Karpas-422 (cell line): Measurements from ENCODE around the gene CHST8. TPM values are rescaled to one million over a fixed set of nuclear protein-coding genes. Genes with fewer than 3 reads are reported as not detected.

Experiments
- DNase-seq: peaks from one replicate; pipeline ENCODE4 v3.0.0-alpha.2; 2015
- H2AFZ ChIP-seq: fragments of 200-600 bp; sonication (generic); 2 replicates; pipeline ENCODE4 v1.6.1; 2014; ENCODE audit warnings: antibody characterized with exemption, low read length, mixed read lengths
- H3K27ac ChIP-seq: fragments of 200-600 bp; sonication (generic); 2 replicates; pipeline ENCODE4 v1.5.1; 2014; ENCODE audit warnings: mild to moderate bottlenecking, low read length, moderate library complexity
- H3K27me3 ChIP-seq: fragments of 200-600 bp; sonication (generic); 2 replicates; pipeline ENCODE4 v1.6.1; 2014; ENCODE audit warnings: low read length, mixed read lengths
- H3K36me3 ChIP-seq: fragments of 200-600 bp; sonication (generic); 2 replicates; pipeline ENCODE4 v1.6.1; 2014; ENCODE audit warnings: low read length, mixed read lengths; ENCODE audit not compliant: insufficient read depth
- H3K4me1 ChIP-seq: fragments of 200-600 bp; sonication (generic); 2 replicates; pipeline ENCODE4 v1.6.1; 2014; ENCODE audit warnings: mild to moderate bottlenecking, low read length, mixed read lengths
- H3K4me2 ChIP-seq: fragments of 200-600 bp; sonication (generic); 2 replicates; pipeline ENCODE4 v1.6.1; 2014; ENCODE audit warnings: low read length, low read depth, mild to moderate bottlenecking; ENCODE audit not compliant: poor library complexity, severe bottlenecking
- H3K4me3 ChIP-seq: fragments of 200-600 bp; sonication (generic); 2 replicates; pipeline ENCODE4 v1.5.1; 2014; ENCODE audit warnings: mild to moderate bottlenecking, antibody characterized with exemption, low read length, mixed read lengths
- H3K79me2 ChIP-seq: fragments of 200-600 bp; sonication (generic); 2 replicates; pipeline ENCODE4 v1.6.1; 2014; ENCODE audit warnings: mild to moderate bottlenecking, low read length, mixed read lengths
- H3K9ac ChIP-seq: fragments of 200-600 bp; sonication (generic); 2 replicates; pipeline ENCODE4 v1.6.0; 2014; ENCODE audit warnings: low read length
- H3K9me2 ChIP-seq: fragments of 200-600 bp; sonication (generic), shearing (Covaris generic); replicated peaks from 2 replicates; pipeline ENCODE4 v1.6.0; 2014; ENCODE audit warnings: mild to moderate bottlenecking, low read length, moderate library complexity; ENCODE audit not compliant: insufficient read depth
- H3K9me3 ChIP-seq: fragments of 300-700, 200-600 bp; sonication (generic); 2 replicates; pipeline ENCODE4 v1.6.1; 2014; ENCODE audit warnings: low read length, mixed read lengths
- H4K20me1 ChIP-seq: fragments of 200-600 bp; sonication (generic); 2 replicates; pipeline ENCODE4 v1.6.1; 2014; ENCODE audit warnings: mild to moderate bottlenecking, antibody characterized with exemption, low read length, low read depth; ENCODE audit not compliant: insufficient read depth
- total RNA-seq: library from RNA; depleted of rRNA; stranded (reverse); fragments of >200 nt; shearing (Covaris generic); gene quantifications from 2 replicates; pipeline ENCODE4 v1.2.3, GENCODE V29; 2014; ENCODE audit warnings: low replicate concordance

Gene CHST8
- total RNA-seq, 1 experiment from 2014 or later, result not detected

- Histone ChIP-seq H2AFZ (no peak overlapping the region), H3K4me3 (no peak overlapping the region), H3K79me2 (no peaks in the 10 kb centered on the region), H3K4me1 (no peaks in the 10 kb centered on the region), H3K9me3 (no peaks in the 10 kb centered on the region), H3K36me3 (no peaks in the 10 kb centered on the region), H3K27me3 (no peaks in the 10 kb centered on the region), H3K4me2 (no peak overlapping the region), H4K20me1 (no peaks in the 10 kb centered on the region), H3K27ac (no peak overlapping the region), H3K9me2 (no peaks in the 10 kb centered on the region), H3K9ac (no peak overlapping the region)
- DNase-seq, result no peak
Measured at GRCh38 chr19:33804021-33804799, 182.5 kb downstream of the CHST8 start.

- no peaks in the 10 kb centered on the region for H3K36me3 ChIP-seq
- H3K4me3 ChIP-seq, result no peak overlapping the region
- DNase-seq, result no peak
- no peaks in the 10 kb centered on the region for H3K9me3 ChIP-seq
- no peaks in the 10 kb centered on the region for H4K20me1 ChIP-seq
- H3K27ac ChIP-seq, result no peak overlapping the region
- H3K4me2 ChIP-seq, result no peak overlapping the region
- H3K9me2 ChIP-seq, result no peaks in the 10 kb centered on the region
- no peak overlapping the region for H2AFZ ChIP-seq
- no peaks in the 10 kb centered on the region for H3K79me2 ChIP-seq
- no peaks in the 10 kb centered on the region for H3K27me3 ChIP-seq
- H3K4me1 ChIP-seq, result no peaks in the 10 kb centered on the region
- no peak overlapping the region for H3K9ac ChIP-seq
Measured at GRCh38 chr19:33805313-33805712, 183.6 kb downstream of the CHST8 start.

GRCh38 chr19:33805840-33806433 lies 184.2 kb downstream of the CHST8 start:
- H3K4me3 ChIP-seq, result no peak overlapping the region
- no peak overlapping the region for H3K27ac ChIP-seq

GRCh38 chr19:33806434-33806881 lies 184.7 kb downstream of the CHST8 start:
- H3K4me1 ChIP-seq, result no peaks in the 10 kb centered on the region
- H4K20me1 ChIP-seq, result no peaks in the 10 kb centered on the region
- H3K9ac ChIP-seq, result no peak overlapping the region
- no peak overlapping the region for H3K4me3 ChIP-seq
- no peaks in the 10 kb centered on the region for H3K9me3 ChIP-seq
- no peak for DNase-seq
- H3K27ac ChIP-seq, result no peak overlapping the region
- no peak overlapping the region for H2AFZ ChIP-seq
- H3K36me3 ChIP-seq, result no peaks in the 10 kb centered on the region
- H3K27me3 ChIP-seq, result no peaks in the 10 kb centered on the region
- no peaks in the 10 kb centered on the region for H3K79me2 ChIP-seq
- no peak overlapping the region for H3K4me2 ChIP-seq
- H3K9me2 ChIP-seq, result no peaks in the 10 kb centered on the region

More at GRCh38 chr19:33805840-33806433, 184.2 kb downstream of the CHST8 start:
- Histone ChIP-seq H2AFZ (no peak overlapping the region), H3K9me3 (no peaks in the 10 kb centered on the region), H4K20me1 (no peaks in the 10 kb centered on the region), H3K36me3 (no peaks in the 10 kb centered on the region), H3K9me2 (no peaks in the 10 kb centered on the region), H3K27me3 (no peaks in the 10 kb centered on the region), H3K4me2 (no peak overlapping the region), H3K4me1 (no peaks in the 10 kb centered on the region), H3K79me2 (no peaks in the 10 kb centered on the region), H3K9ac (no peak overlapping the region)
- no peak for DNase-seq

GRCh38 chr19:33808399-33808798 lies 186.6 kb downstream of the CHST8 start:
- Histone ChIP-seq H3K4me2 (no peak overlapping the region), H3K36me3 (no peaks in the 10 kb centered on the region), H3K4me3 (no peak overlapping the region), H3K9me2 (no peaks in the 10 kb centered on the region), H2AFZ (no peak overlapping the region), H3K27me3 (no peaks in the 10 kb centered on the region), H3K4me1 (no peaks in the 10 kb centered on the region), H4K20me1 (no peaks in the 10 kb centered on the region), H3K27ac (no peak overlapping the region), H3K79me2 (no peaks in the 10 kb centered on the region), H3K9me3 (no peaks in the 10 kb centered on the region), H3K9ac (no peak overlapping the region)
- no peak for DNase-seq

- Histone ChIP-seq H3K79me2 (no peaks in the 10 kb centered on the region), H3K27me3 (no peaks in the 10 kb centered on the region), H3K9me2 (no peaks in the 10 kb centered on the region), H3K9ac (no peak overlapping the region), H4K20me1 (no peaks in the 10 kb centered on the region), H3K4me3 (no peak overlapping the region), H3K4me2 (no peak overlapping the region), H3K27ac (no peak overlapping the region), H2AFZ (no peak overlapping the region), H3K9me3 (no peaks in the 10 kb centered on the region), H3K4me1 (no peaks in the 10 kb centered on the region), H3K36me3 (no peaks in the 10 kb centered on the region)
- no peak for DNase-seq
Measured at GRCh38 chr19:33809960-33810359, 188.2 kb downstream of the CHST8 start.

- Histone ChIP-seq H3K27me3 (no peaks in the 10 kb centered on the region), H4K20me1 (no peaks in the 10 kb centered on the region), H3K4me1 (no peaks in the 10 kb centered on the region), H3K9ac (no peak overlapping the region), H3K4me3 (no peak overlapping the region), H3K27ac (no peak overlapping the region), H3K4me2 (no peak overlapping the region), H2AFZ (no peak overlapping the region), H3K9me3 (no peaks in the 10 kb centered on the region), H3K79me2 (no peaks in the 10 kb centered on the region), H3K36me3 (no peaks in the 10 kb centered on the region), H3K9me2 (no peaks in the 10 kb centered on the region)
- DNase-seq, result no peak
Measured at GRCh38 chr19:33810821-33811220, 189.1 kb downstream of the CHST8 start.

GRCh38 chr19:33811246-33811645 lies 189.5 kb downstream of the CHST8 start:
- H3K4me1 ChIP-seq, result no peaks in the 10 kb centered on the region
- H4K20me1 ChIP-seq, result no peaks in the 10 kb centered on the region
- no peak overlapping the region for H2AFZ ChIP-seq
- no peak overlapping the region for H3K4me3 ChIP-seq
- no peak for DNase-seq
- H3K36me3 ChIP-seq, result no peaks in the 10 kb centered on the region
- no peak overlapping the region for H3K27ac ChIP-seq
- no peaks in the 10 kb centered on the region for H3K9me3 ChIP-seq
- H3K79me2 ChIP-seq, result no peaks in the 10 kb centered on the region
- H3K9ac ChIP-seq, result no peak overlapping the region
- H3K27me3 ChIP-seq, result no peaks in the 10 kb centered on the region
- no peaks in the 10 kb centered on the region for H3K9me2 ChIP-seq
- no peak overlapping the region for H3K4me2 ChIP-seq
